Stimulated activated naive CD4-positive, alpha-beta T cell treated with Interleukin-2 at 50 U/mL for 16 hours (primary cell): ENCODE results near the gene KRTAP13-2.

ENCODE experiments used
- DNase-seq: peaks from one replicate; lab custom pipeline; 2025; lab: John Stamatoyannopoulos, UW

KRTAP13-2 gene, protein sequence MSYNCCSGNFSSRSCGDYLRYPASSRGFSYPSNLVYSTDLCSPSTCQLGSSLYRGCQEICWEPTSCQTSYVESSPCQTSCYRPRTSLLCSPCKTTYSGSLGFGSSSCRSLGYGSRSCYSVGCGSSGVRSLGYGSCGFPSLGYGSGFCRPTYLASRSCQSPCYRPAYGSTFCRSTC

DNA sequence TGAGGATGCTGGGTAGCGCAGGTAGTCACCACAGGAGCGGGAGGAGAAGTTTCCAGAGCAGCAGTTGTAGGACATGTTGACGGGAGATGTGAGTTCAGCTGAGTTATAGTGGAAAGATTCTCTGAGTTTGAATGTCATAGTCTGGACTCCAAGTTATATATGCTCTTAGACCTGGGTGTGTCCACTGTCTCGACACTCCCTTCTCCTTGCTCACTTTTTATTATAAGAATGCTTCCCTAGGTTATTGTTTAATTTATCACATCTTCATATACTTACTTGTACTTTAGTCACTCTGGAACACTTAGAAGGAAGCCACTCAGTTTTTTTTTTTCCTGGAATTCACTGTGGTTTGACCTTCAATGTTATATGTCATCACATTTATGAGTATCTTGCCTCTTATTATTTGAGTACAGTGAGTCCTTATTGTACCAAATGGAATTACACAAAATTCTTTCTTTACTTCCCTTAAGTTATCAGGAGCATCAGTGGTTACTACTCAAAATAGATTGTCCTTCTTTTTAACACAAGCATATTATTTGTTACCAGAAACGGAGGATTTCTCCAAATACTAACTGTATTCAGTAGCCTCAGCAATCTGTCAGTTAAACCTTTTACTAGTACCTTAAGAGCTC, at the start of gene KRTAP13-2:
TSS of gene KRTAP13-2 (minus strand) at position 133 of the 632 bp plus-strand sequence. CDS start at position 75, 58 bp downstream.
- no peak for DNase-seq

DNA sequence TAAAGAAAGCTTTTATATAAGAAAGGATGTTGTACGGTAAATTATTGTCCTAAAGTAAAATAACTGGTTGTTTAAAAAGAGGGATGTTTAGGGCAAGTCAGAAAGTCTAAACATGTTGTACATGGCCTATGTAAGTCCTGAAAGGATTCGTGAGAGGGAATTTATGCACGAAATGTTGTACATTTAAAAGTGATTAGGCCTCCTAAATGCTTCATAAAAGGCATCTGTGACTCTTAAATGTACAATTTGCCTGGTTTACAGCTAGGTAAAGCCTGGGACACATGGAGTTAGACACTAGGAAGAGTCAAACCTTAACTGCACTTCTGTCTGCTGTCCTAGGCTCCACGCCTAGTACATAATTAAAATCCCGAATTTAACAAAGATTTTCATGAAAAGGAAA, 43.9 kb upstream of the KRTAP13-2 start:
- no peak for DNase-seq

DNA sequence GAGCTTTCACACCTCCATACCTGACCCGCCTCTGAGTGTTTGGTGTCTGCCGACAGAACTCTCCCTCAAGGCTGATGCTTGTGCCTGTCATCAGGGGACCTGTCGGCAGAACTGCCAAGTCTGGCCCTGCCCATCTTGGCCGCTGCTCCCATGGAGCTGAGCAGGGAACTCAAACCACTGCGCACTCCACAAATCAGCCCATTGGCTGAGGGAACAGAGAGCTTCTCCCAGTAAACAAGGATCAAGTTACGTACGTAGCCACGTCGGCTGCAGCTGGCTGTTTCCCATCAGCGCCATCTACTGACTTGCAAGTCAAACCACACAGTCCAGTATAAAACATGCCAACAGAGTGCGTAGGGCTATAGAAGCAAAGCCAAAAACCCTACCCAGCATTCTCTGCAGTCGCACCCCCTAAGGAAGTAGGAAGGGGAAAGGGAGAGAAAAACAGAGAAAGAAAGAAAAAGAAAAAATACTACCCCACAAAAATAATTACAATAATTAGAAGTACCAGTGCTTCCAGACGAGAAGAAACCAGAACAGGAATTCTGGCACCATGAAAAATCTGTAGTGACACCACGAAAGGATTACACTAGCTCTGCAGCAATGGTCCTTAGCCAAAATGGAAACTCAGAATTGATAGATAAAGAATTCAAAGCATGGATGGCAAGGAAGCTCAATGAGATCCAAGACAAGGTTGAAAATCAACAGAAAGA, 36.9 kb upstream of the KRTAP13-2 start:
- DNase-seq: no peak

DNA sequence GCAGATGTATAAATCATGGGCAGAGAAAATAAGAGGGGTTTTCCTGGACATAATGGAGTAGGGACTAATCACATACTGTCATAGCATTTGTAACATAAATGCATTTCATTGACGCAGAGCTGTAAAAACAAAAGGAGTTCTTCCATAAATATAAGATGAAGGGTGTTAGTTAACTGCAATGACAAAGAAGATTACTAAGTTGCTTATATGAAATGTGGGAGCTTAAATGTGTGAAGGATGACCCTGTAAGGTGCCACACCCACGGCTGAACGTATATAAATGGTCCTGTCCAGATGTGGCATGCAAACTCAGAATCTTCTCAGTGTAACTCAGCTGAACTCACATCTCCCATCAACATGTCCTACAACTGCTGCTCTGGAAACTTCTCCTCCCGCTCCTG, 23.7 kb upstream of the KRTAP13-2 start, which contains the start of gene KRTAP13-1:
TSS of gene KRTAP13-1 (plus strand) at position 301 of the 400 bp plus-strand sequence. CDS start at position 357, 56 bp downstream.
- DNase-seq: no peak

DNA sequence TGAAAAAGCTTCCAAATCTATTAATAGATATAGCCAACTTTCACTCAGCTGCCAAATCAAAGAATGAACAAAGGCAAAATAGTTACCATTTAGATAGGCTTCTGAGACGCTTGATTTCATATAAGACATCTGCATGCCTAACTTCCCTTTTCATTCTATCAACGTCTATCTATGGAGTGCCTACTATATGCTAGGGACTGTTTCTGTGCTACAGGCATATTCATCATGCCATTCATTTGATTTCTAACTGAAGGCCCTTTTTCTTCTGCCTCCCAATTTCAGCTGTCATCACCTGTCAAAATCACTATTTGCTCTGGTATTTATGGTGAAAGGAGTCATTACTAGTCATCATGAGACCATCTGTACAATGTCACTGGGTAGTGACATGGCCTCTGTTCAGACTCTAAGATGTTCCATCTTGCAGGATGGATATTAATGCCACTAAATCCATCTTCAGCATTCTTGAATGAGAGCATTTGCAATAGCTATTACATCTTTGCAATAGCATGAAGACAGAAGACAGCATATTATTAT, 19.5 kb upstream of the KRTAP13-2 start:
- DNase-seq: no peak

DNA sequence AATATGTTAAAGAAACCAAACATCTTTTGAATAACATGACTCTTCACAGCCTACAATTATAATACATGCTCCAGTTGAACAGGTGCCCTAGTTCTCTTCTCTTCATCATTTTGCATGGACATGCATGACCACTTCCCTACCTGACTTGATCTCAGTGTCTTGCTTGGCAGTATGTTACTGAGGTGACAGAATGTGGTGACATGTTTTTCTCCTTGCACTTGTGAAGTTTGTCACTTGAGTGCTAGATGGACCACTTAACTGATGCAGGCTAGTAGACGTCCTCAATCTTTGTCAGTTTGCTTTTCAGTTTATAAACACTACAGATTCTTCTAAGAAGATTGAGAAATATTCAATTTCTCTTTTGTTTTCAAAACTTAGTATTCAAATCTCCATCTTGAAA, 10.1 kb upstream of the KRTAP13-2 start:
- DNase-seq: no peak

DNA sequence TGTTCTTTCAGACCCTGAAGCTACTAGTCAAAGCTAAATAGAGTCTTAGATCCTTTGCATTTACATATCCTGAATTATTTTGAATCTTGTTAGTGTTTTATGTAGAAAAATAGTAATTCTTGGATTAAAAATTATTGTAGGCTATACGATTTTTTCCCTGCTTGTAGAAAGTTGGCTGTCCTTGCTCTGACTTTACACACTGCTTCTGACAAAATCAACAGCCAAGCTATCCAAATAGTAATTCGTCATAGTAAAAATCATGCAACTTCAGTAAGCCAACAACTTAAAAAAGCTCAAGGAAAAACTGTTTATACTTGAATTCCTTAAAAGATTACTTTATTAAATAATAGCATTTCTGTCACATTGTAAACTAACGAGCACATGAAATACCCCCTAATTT, 16.2 kb downstream of the KRTAP13-2 start:
- no peak for DNase-seq

DNA sequence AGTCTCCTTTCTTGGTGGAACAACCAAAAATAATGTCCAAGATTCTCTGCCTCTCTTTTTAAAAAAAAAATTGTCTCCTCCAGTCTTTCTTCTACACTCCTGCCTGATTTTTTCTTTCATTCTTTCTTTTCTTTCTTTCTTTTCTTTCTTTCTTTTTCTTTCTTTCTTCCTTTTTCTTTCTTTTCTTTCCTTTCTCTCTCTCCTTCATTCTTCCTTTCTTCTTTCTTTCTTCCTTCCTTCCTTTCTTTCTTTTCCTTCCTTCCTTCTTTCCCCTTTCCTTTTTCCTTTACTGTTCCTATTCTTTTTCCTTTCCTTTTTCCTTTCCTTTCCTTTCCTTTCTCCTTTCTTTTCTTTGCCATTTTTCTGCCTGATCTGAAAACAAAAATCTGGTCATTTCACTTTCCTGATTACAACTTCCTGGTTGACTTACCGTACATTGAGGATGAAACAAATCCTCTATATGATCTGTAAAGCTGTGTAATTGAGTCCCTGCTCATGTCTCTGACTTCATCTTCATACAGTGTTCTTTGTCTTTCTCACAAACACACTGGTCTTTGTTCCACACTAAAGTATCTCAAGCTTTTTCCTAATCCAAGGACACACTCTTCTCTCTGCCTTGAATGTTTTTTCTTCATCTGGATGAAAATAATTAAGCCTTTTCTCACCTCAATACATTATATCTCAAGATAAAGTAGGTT, 17.6 kb downstream of the KRTAP13-2 start:
- DNase-seq: no peak

DNA sequence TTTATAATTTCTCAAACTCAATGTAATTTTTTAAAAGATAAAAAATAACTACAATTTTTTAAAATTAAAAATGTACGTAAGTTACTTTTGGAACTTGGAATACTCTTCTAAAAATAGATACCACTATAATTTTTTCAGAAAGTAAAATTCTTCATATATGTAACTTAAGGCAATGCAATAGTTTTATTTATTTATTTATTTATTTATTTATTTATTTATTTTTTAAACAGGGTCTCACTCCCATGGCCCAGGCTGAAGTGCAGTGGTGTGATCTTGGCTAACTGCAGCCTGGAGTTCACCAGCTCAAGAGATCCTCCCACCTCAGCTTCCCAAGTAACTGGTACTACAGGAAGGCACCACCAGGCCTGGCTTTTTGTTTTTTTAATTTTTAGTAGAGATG, 20.5 kb downstream of the KRTAP13-2 start:
- no peak for DNase-seq

DNA sequence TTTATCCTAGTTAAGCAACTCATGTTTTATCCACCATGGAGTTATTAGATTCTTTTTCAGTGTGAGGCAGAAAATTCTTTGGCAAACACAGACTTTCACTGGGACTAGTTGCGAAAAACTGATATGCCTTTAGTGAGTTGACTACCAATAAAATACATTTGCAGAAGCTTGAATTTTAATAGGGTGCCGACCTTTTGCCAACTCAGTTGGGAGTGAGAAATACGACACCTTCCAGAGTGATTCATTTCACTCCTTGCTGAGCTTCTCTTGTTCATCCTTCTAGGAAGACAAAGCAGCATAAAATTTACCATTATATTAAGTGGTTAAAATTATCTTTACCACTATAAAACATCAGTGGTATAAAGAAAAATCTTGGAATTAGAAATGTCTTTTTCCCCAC, 22.5 kb downstream of the KRTAP13-2 start:
- DNase-seq: no peak

DNA sequence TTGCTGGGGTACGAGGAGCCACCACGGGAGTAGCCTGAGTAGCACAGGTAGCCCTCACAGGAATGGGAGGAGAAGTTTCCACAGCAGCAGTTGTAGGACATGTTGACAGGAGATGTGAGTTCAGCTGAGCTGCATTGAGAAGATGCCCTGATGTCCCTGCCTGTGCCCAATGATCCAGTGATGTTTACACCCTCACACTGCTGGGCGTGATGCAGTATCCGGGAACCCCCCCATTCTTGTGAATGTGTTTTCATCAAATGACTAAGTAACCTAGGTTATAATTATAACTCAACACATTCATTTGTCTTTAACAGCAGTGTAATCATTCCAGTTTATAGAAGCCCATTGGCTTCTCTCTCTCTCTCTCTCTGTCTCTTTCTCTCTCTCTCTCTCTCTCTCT, 23.6 kb downstream of the KRTAP13-2 start, which contains the start of gene KRTAP23-1:
TSS of gene KRTAP23-1 (minus strand) at position 101 of the 400 bp plus-strand sequence. CDS start at position 101, 0 bp downstream.
- DNase-seq: no peak

DNA sequence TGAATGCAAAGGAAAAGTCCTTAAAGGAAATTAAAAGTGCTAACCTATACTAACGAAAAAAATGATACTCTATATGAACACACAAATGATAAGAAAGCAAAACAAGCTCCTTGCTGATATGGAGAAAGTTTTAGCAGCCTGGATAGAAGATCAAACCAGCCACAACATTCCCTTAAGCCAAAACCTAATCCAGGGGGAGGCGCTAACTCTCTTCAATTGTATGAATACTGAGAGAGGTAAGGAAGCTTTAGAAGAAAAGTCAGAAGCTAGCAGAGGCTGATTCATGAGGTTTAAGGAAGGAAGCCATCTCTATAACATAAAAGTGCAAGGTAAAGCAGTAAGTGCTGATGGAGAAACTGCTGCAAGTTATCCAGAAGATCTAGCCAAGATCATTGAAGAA, 27.1 kb downstream of the KRTAP13-2 start:
- no peak for DNase-seq

DNA sequence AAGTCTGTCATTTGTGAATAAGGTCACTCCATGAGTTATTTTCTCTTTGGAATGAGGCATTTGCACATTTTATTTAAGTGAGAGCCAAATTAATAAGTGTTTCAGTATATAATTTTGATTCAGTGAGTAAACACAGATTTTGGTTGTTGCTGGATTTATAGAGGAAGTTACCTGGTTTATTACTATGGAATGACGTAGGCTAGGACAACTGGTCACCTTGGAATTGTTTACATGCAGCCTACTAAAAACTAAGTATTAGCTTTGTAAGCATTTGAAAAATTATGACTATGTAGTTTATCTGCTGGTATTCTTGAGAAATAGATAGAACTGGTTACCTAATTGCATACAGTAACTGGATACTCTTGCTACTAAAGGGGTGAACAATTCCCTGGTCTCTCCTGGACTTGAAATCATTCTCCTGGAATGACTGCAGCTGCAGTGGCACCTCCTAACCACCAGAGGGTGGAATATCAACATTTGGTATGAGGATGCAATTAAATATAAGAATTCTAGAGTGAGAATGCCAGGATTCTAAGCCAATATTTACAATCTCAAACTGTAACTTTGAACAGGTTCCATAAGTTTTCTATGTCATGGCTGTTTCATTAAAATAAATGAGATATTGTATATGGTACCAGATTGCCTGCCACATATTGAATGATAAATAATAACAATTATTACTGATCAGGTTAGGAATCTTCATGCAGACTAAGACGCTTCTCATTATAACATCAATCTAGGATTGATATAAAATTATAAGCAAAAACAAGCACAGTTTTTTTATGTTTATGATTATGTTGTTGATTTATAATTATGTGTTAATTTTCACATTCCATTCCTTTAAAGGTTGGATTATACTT, 31.1 kb downstream of the KRTAP13-2 start:
- no peak for DNase-seq

DNA sequence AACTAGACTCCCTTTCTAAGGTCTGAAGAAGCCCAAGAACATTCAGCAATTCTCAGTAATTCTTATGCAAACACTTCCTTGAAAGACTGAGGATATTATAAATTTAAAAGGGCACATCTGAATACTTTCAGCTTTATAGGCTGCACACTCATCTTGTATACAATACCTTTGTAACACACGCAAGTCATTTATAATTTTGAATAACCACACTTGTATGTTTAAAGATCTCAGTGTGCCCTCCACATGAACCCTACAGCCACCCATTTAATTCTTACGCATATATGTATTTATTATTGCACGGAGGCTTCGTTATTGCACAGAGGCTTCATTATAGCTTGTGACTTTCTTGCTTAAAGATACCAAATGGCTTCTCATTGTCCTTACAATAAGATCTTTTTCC, 33.4 kb downstream of the KRTAP13-2 start:
- DNase-seq: no peak

DNA sequence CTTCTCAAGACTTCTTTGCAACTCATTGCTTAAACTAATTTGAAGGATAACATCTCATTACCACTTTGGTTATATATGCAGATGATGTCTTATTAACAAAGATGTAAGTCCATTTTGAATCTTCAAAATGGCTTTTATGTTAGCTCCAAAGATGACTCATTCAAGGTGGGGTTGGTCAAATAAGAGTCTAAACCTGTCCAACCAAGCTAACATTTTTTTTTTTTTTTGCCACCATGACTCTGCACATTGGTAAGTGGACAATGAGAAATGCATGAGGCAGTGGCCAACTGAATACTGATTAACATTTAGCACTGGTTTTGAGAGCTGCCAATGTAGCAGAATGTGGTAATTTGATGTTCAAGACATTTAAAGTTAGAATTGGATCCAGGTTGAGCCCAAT, 34.3 kb downstream of the KRTAP13-2 start:
- no peak for DNase-seq

DNA sequence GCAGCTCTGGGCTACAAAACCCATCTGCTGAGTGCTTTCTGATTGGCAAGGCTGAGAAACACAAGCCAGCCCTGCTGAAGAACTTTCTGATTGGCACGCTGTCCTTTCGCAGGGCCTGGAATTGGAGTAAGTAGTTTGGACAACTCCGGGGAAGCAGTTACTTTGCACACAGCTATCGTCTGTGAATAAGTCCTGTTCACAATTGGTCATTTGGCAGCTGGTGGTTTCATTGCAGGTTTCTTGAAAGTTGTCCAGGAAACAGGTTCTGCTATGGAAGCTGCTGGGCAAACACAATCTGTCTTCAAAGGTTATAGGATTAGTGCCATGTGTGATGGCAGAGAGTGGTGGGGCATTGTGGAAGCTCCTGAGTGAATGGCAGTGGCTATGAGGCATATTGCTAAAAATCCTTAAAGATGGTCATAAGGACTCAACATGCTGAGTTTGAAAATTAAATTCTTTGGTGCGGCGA, 34.8 kb downstream of the KRTAP13-2 start, which contains the start of gene KRTAP27-1:
TSS of gene KRTAP27-1 (minus strand) at position 419 of the 469 bp plus-strand sequence. CDS start at position 393, 26 bp downstream.
- DNase-seq: no peak

DNA sequence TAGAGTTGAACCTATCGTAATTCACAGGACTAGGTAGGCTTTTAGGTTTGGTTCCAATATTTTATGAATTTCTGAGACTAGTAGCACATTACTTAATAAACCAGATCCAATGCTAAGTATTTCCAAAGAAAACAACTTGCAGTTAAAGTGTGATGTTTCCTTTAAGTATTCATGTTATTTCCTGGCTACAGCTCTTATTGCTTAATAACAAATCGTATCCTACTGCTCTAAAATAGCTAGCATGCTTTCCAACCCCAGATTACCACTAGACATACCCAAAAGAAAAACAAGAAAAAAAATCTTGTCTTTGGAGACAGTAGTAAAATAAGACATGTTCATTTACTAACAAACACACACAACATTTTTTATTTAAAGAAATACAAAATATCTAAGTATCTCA, 35.5 kb downstream of the KRTAP13-2 start:
- no peak for DNase-seq

DNA sequence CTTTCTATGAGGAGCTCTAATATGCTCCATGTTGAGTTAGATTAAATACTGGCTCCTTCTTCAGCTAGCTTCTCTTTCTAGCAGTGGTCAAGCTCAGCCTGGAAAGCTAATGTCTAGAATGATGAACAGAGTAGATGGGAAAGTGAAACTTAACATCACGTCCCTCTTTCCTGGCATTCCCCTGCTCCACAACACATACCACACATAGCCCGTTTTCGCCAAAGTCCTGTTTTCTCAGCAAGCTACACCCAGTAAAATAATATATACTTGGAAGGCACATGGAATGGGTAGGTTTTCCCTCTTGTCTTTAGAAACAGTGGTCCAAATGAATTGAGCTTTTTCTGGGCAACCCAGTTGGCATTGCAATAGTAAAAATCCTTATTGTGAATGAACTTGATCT, 38.3 kb downstream of the KRTAP13-2 start:
- DNase-seq: no peak

DNA sequence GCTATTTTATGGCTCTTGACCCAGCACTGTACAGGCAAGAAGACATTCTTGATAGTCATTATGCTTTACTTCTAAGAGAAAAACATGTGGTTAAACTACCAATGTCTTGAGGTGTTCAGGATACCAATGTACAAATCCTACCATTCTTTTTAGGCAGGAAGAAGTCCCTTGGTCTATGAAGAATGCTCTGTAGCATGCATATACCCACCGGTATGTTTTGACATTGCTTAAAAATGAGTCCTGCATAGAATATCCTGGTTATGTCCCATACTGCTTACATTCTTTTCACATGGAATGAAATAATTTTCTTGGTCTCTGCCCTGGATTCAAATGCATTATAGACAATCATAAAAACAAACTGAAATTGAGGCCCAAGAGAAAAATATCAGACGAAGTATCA, 39.4 kb downstream of the KRTAP13-2 start:
- no peak for DNase-seq

DNA sequence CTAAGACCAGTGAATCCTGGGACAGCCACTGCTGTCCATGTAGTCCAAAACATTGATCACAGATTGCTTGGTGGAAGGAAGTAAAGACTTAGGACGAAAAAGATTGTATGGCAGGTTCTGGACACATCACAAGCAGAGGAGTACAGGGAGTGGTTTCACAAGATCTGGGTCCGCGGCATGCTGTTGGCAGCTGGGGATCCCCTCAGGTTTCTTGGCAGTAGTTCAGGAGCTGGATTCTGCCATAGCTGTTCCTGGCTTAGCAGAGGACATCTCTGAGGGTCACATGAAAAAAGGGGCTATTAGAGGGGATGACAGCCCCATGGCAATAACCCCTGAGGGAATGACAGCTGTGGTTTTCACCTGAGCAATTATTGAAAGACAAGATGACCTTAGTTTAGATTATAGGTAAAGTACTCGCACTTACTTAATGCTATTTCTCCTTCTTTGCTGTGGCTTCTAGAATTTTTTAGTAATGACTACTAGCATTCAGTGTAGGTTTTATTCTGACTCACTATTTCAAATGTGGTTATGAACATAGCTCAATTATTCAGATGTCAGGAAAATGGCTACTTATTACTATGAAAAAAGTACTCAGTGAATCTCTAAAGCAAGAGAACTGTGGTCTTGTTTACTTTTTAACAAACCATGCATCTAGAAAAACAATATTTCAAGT, 42.7 kb downstream of the KRTAP13-2 start:
- no peak for DNase-seq
